DMS79 (cell line): ENCODE data around the gene TLL1.

Experiments used
- DNase-seq: peaks from one replicate; lab custom pipeline; 2025; lab: John Stamatoyannopoulos, UW

TLL1 gene

GRCh38 chr4:165894159-165894558 lies 21.1 kb downstream of the TLL1 start:
- no peak for DNase-seq

GRCh38 chr4:165905405-165906027 lies 32.5 kb downstream of the TLL1 start:
- DNase-seq: no peak

- no peak for DNase-seq
Measured at GRCh38 chr4:165906272-165906671, 33.2 kb downstream of the TLL1 start.

- DNase-seq: no peak
Measured at GRCh38 chr4:165909947-165910346, 36.9 kb downstream of the TLL1 start.

GRCh38 chr4:165915215-165915614 lies 42.2 kb downstream of the TLL1 start:
- no peak for DNase-seq

GRCh38 chr4:165921546-165921945 lies 48.5 kb downstream of the TLL1 start:
- no peak for DNase-seq

- DNase-seq: peak; percentile 9
Measured at GRCh38 chr4:165922747-165923146, 49.7 kb downstream of the TLL1 start.

- DNase-seq: no peak
Measured at GRCh38 chr4:165926307-165926706, 53.3 kb downstream of the TLL1 start.

- no peak for DNase-seq
Measured at GRCh38 chr4:165927366-165927765, 54.3 kb downstream of the TLL1 start.

- DNase-seq: no peak
Measured at GRCh38 chr4:165927815-165928214, 54.8 kb downstream of the TLL1 start.

- no peak for DNase-seq
Measured at GRCh38 chr4:165928601-165929000, 55.6 kb downstream of the TLL1 start.

GRCh38 chr4:165929662-165930061 lies 56.6 kb downstream of the TLL1 start:
- DNase-seq: no peak

GRCh38 chr4:165931741-165932140 lies 58.7 kb downstream of the TLL1 start:
- DNase-seq: no peak

GRCh38 chr4:165944900-165945299 lies 71.9 kb downstream of the TLL1 start:
- no peak for DNase-seq

- no peak for DNase-seq
Measured at GRCh38 chr4:165945991-165946390, 73.0 kb downstream of the TLL1 start.

- DNase-seq: no peak
Measured at GRCh38 chr4:165947019-165947418, 74.0 kb downstream of the TLL1 start.

- no peak for DNase-seq
Measured at GRCh38 chr4:165953181-165953580, 80.1 kb downstream of the TLL1 start.

- no peak for DNase-seq
Measured at GRCh38 chr4:165963621-165964020, 90.6 kb downstream of the TLL1 start.

- no peak for DNase-seq
Measured at GRCh38 chr4:165964591-165964990, 91.6 kb downstream of the TLL1 start.

GRCh38 chr4:165965503-165965902 lies 92.5 kb downstream of the TLL1 start:
- no peak for DNase-seq

GRCh38 chr4:165966833-165967232 lies 93.8 kb downstream of the TLL1 start:
- no peak for DNase-seq

- no peak for DNase-seq
Measured at GRCh38 chr4:165967486-165967885, 94.4 kb downstream of the TLL1 start.

- DNase-seq: no peak
Measured at GRCh38 chr4:165970703-165971420, 97.8 kb downstream of the TLL1 start.

GRCh38 chr4:165971446-165971845 lies 98.4 kb downstream of the TLL1 start:
- DNase-seq: no peak
